Pons (tissue), 1 donor: ENCODE results near the gene CCDC33.
"Not testable (repeated sequence)": the region's sequence is repeated elsewhere in the genome, so short reads cannot be mapped to it uniquely, and the experiment has no call there.

Experiments used
- DNase-seq: peaks from one replicate; pipeline ENCODE4 v3.0.0-alpha.2; 2016; ENCODE audit warnings: low spot score

Gene CCDC33

GRCh38 chr15:74336061-74337005, 100.2 kb downstream of the CCDC33 start:
- no peak for DNase-seq

- DNase-seq = no peak
These were observed 101.0 kb downstream of the CCDC33 start for GRCh38 chr15:74337146-74337545.

- DNase-seq = no peak
These were observed 101.6 kb downstream of the CCDC33 start for GRCh38 chr15:74337607-74338211.

- no peak for DNase-seq
These were observed 102.5 kb downstream of the CCDC33 start for GRCh38 chr15:74338676-74339075.

GRCh38 chr15:74339371-74339770, 103.2 kb downstream of the CCDC33 start:
- no peak for DNase-seq

GRCh38 chr15:74340150-74340549, 104.0 kb downstream of the CCDC33 start:
- no peak for DNase-seq

GRCh38 chr15:74343127-74343796, 107.1 kb downstream of the CCDC33 start:
- DNase-seq = no peak

GRCh38 chr15:74343797-74344127, 107.6 kb downstream of the CCDC33 start:
- no peak for DNase-seq

GRCh38 chr15:74345051-74345450, 108.9 kb downstream of the CCDC33 start:
- DNase-seq = no peak

GRCh38 chr15:74347757-74348250, 111.7 kb downstream of the CCDC33 start:
- DNase-seq = no peak

- DNase-seq = no peak
These were observed 113.2 kb downstream of the CCDC33 start for GRCh38 chr15:74349241-74349778.

GRCh38 chr15:74350295-74351275, 114.5 kb downstream of the CCDC33 start:
- no peak for DNase-seq

- no peak for DNase-seq
These were observed 115.5 kb downstream of the CCDC33 start for GRCh38 chr15:74351670-74352069.

GRCh38 chr15:74352393-74352910, 116.3 kb downstream of the CCDC33 start:
- DNase-seq = no peak

- not testable (repeated sequence) for DNase-seq
These were observed 117.9 kb downstream of the CCDC33 start for GRCh38 chr15:74353992-74354391.

- not testable (repeated sequence) for DNase-seq
These were observed 119.9 kb downstream of the CCDC33 start for GRCh38 chr15:74356050-74356449.

- DNase-seq = not testable (repeated sequence)
These were observed 121.4 kb downstream of the CCDC33 start for GRCh38 chr15:74357514-74357913.

- not testable (repeated sequence) for DNase-seq
These were observed 123.2 kb downstream of the CCDC33 start for GRCh38 chr15:74359376-74359775.

- not testable (repeated sequence) for DNase-seq
These were observed 124.7 kb downstream of the CCDC33 start for GRCh38 chr15:74360855-74361254.

- DNase-seq = no peak
These were observed 126.4 kb downstream of the CCDC33 start for GRCh38 chr15:74362482-74362881.
